Gastrocnemius medialis (tissue), 4 donors: ENCODE measurements around the gene SYNRG. TPM values are rescaled to one million over a fixed set of nuclear protein-coding genes. Genes with fewer than 3 reads are reported as not detected.

Source experiments
- ATAC-seq, 2 donors: fragments of 150-250 bp; one replicate each; pipeline ENCODE4 v1.9.1; 2016
- DNase-seq, 2 donors: peaks; one replicate each; pipeline ENCODE4 v3.0.0-alpha.2; 2019
- H3K27ac ChIP-seq, 4 donors: fragments of 200-600 bp; sonication (generic); 1 replicate in 1 of 4; 2 replicates in 3 of 4; pipeline ENCODE4 v1.5.1; 2016 to 2018; ENCODE audit warnings: mild to moderate bottlenecking in 2 of 4, moderate library complexity in 1 of 4
- H3K27me3 ChIP-seq, 3 donors: fragments of 200-600 bp; sonication (generic) in 2 of 3; 1 replicate in 1 of 3; 2 replicates in 2 of 3; pipeline versions ENCODE4 v1.5.1 to v1.6.0; 2016 to 2019; ENCODE audit warnings: mild to moderate bottlenecking in 1 of 3, moderate library complexity in 1 of 3
- H3K36me3 ChIP-seq, 2 donors: fragments of 200-600 bp; sonication (generic) in 1 of 2; one replicate each; pipeline ENCODE4 v1.5.1; 2017 to 2018
- H3K4me1 ChIP-seq, 2 donors: fragments of 200-600 bp; sonication (generic) in 1 of 2; one replicate each; pipeline ENCODE4 v1.5.1; 2016 to 2017; ENCODE audit warnings: mild to moderate bottlenecking in 2 of 2
- H3K4me3 ChIP-seq, 4 donors: fragments of 200-600 bp; sonication (generic) in 3 of 4; 1 replicate in 1 of 4; 2 replicates in 3 of 4; pipeline ENCODE4 v1.5.1; 2016 to 2019; ENCODE audit warnings: mild to moderate bottlenecking in 2 of 4
- H3K9me3 ChIP-seq, 3 donors: fragments of 200-600 bp; sonication (generic) in 2 of 3; 1 replicate in 1 of 3; 2 replicates in 2 of 3; pipeline ENCODE4 v1.5.1; 2016 to 2019
- CTCF ChIP-seq, 5 experiments: fragments of 450-650 bp in 3 of 5; fragments of 200-600 bp in 2 of 5; sonication (generic) in 2 of 5; IDR thresholded peaks in 4 of 5; conservative IDR thresholded peaks in 1 of 5; 1 replicate in 4 of 5; 2 replicates in 1 of 5; pipeline ENCODE4 v1.5.1; 2016 to 2019; ENCODE audit warnings: antibody characterized with exemption in 5 of 5, mild to moderate bottlenecking in 3 of 5, moderate library complexity in 3 of 5
- POLR2A ChIP-seq, 2 donors: fragments of 450-650 bp; IDR thresholded peaks; one replicate each; pipeline ENCODE4 v1.6.1; 2017; ENCODE audit warnings: antibody characterized with exemption in 2 of 2, mild to moderate bottlenecking in 2 of 2, moderate library complexity in 2 of 2
- in situ Hi-C, 4 donors: fragments of 200-750 bp; cut with MboI; loops; one replicate each; pipeline versions ENCODE4 v1.15.0 to v1.8.0; 2017; ENCODE audit warnings: low sequenced_read_pairs in 4 of 4
- intact Hi-C: fragments of 100-400 bp; cut with DNase I; formaldehyde crosslinking; loops from one replicate; pipeline ENCODE4 v1.15.1; 2023; ENCODE audit warnings: low total_unique reads
- total RNA-seq, 4 donors: library from RNA; depleted of rRNA; stranded (reverse); fragments of >200 nt; gene quantifications; one replicate each; pipeline versions ENCODE4 v1.1.0 to v1.2.3, GENCODE V29; 2016

The SYNRG gene
- total RNA-seq, 4 donors from 2014 or later, result 16.0 to 25.0 (median 21.9) TPM

GRCh38 chr17:37519251-37519985, 89.8 kb downstream of the SYNRG start:
- no peaks in the 10 kb centered on the region for H3K9me3 ChIP-seq
- H3K27ac ChIP-seq, result no peak overlapping the region
- no peak overlapping the region for H3K4me3 ChIP-seq
- in situ Hi-C loops, result no loop called here
- peaks cover 0 to 52% of the 10 kb centered on the region in 2 donors for H3K36me3 ChIP-seq
- no peak for ATAC-seq
- H3K27me3 ChIP-seq, result no peaks in the 10 kb centered on the region
- DNase-seq, result no peak
- intact Hi-C loops, result no loop called here
- H3K4me1 ChIP-seq, result no peaks in the 10 kb centered on the region
- TF ChIP-seq POLR2A (IDR thresholded peaks at IDR 0.05) (no peak), CTCF (IDR thresholded peaks at IDR 0.05 in 4 of 5, conservative IDR thresholded peaks at IDR 0.05 in 1 of 5) (no peak)

GRCh38 chr17:37518826-37519225, 90.4 kb downstream of the SYNRG start:
- Histone ChIP-seq H3K36me3 (peaks cover 0 to 53% of the 10 kb centered on the region in 2 donors), H3K4me1 (no peaks in the 10 kb centered on the region), H3K4me3 (no peak overlapping the region), H3K27me3 (no peaks in the 10 kb centered on the region), H3K9me3 (no peaks in the 10 kb centered on the region), H3K27ac (no peak overlapping the region)
- intact Hi-C loops, result no loop called here
- ATAC-seq (no peak), DNase-seq (no peak)
- in situ Hi-C loops, result no loop called here
- no peak for TF ChIP-seq CTCF (IDR thresholded peaks at IDR 0.05 in 4 of 5, conservative IDR thresholded peaks at IDR 0.05 in 1 of 5)
- TF ChIP-seq POLR2A (IDR thresholded peaks at IDR 0.05), result no peak

- no peak overlapping the region for H3K27ac ChIP-seq
- ATAC-seq, result no peak
- DNase-seq, result no peak
- H3K4me3 ChIP-seq, result no peak overlapping the region
- H3K4me1 ChIP-seq, result no peaks in the 10 kb centered on the region
- H3K9me3 ChIP-seq, result no peaks in the 10 kb centered on the region
- TF ChIP-seq POLR2A (IDR thresholded peaks at IDR 0.05), result no peak
- TF ChIP-seq CTCF (IDR thresholded peaks at IDR 0.05 in 4 of 5, conservative IDR thresholded peaks at IDR 0.05 in 1 of 5), result no peak
- H3K27me3 ChIP-seq, result no peaks in the 10 kb centered on the region
- intact Hi-C loops (no loop called here), in situ Hi-C loops (no loop called here)
- peaks cover 0 to 55% of the 10 kb centered on the region in 2 donors for H3K36me3 ChIP-seq
Observed at GRCh38 chr17:37517881-37518280, 91.3 kb downstream of the SYNRG start.

- no peak for TF ChIP-seq CTCF (IDR thresholded peaks at IDR 0.05 in 4 of 5, conservative IDR thresholded peaks at IDR 0.05 in 1 of 5)
- no peak for TF ChIP-seq POLR2A (IDR thresholded peaks at IDR 0.05)
- Histone ChIP-seq H3K4me1 (no peaks in the 10 kb centered on the region), H3K36me3 (peaks cover 0 to 63% of the 10 kb centered on the region in 2 donors), H3K27me3 (no peaks in the 10 kb centered on the region), H3K9me3 (no peaks in the 10 kb centered on the region), H3K4me3 (no peak overlapping the region), H3K27ac (no peak overlapping the region)
- intact Hi-C loops, result no loop called here
- DNase-seq (no peak), ATAC-seq (no peak)
- in situ Hi-C loops, result no loop called here
Observed at GRCh38 chr17:37516127-37516571, 93.1 kb downstream of the SYNRG start.
